ENCODE results near the gene TMA7B.
A peak's percentile ranks its signal among the peaks of the same experiment; 100 is the strongest.

The TMA7B gene

DNA sequence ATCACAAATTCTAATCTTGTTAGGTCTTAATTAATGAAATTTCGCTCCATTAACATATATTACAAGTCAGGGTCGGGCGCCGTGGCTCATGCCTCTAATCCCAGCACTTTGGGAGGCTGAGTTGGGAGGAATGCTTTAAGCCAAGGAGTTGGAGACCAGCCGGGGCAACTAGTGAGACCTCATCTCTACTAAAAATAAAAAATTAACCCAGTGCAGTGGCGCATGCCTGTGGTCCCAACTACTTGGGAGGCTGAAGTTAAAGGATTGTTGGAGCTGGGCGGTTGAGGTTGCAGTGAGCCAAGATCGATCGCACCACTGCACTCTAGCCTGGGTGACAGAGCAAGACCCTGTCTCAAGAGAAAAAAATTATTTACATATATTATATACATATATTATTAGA lies 1.9 kb downstream of the TMA7B start:
- Histone ChIP-seq H3K4me3 (ENCODE audit: low read length) (no peak overlapping the region), H4K20me1 (ENCODE audit: insufficient read depth, low read length) (no peaks in the 10 kb centered on the region), H3K4me2 (ENCODE audit: low read depth, low read length) (peak overlapping the region; percentile 50), H3K4me1 (ENCODE audit: low read length) (peaks cover 30% of the 10 kb centered on the region), H3F3A (ENCODE audit: insufficient read depth, low read length) (peaks cover 22% of the 10 kb centered on the region), H3K27me3 (replicated peaks; ENCODE audit: insufficient read depth, low read length) (no peaks in the 10 kb centered on the region), H3K9me2 (replicated peaks; ENCODE audit: insufficient read depth, low read length) (no peaks in the 10 kb centered on the region), H3K9ac (ENCODE audit: low read length) (no peak overlapping the region), H3K27ac (ENCODE audit: low read length) (peak overlapping the region; percentile 66; the same call in 1 of the 2 replicates), H3K79me2 (ENCODE audit: low read length) (no peaks in the 10 kb centered on the region), H3K9me3 (replicated peaks; ENCODE audit: insufficient read depth, low read length) (no peaks in the 10 kb centered on the region), H2AFZ (ENCODE audit: low read length) (no peak overlapping the region), H3K36me3 (replicated peaks; ENCODE audit: insufficient read depth, low read length) (no peaks in the 10 kb centered on the region)
- no peak for TF ChIP-seq EZH2 (optimal IDR thresholded peaks at IDR 0.05; ENCODE audit: low read depth, low read length)
- no peak for TF ChIP-seq EZH2phosphoT487 (IDR thresholded peaks at IDR 0.05; ENCODE audit: low read length)
- TF ChIP-seq, protein P1, sequence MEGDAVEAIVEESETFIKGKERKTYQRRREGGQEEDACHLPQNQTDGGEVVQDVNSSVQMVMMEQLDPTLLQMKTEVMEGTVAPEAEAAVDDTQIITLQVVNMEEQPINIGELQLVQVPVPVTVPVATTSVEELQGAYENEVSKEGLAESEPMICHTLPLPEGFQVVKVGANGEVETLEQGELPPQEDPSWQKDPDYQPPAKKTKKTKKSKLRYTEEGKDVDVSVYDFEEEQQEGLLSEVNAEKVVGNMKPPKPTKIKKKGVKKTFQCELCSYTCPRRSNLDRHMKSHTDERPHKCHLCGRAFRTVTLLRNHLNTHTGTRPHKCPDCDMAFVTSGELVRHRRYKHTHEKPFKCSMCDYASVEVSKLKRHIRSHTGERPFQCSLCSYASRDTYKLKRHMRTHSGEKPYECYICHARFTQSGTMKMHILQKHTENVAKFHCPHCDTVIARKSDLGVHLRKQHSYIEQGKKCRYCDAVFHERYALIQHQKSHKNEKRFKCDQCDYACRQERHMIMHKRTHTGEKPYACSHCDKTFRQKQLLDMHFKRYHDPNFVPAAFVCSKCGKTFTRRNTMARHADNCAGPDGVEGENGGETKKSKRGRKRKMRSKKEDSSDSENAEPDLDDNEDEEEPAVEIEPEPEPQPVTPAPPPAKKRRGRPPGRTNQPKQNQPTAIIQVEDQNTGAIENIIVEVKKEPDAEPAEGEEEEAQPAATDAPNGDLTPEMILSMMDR (IDR thresholded peaks at IDR 0.05; ENCODE audit: low read length) = no peak
- DNase-seq = no peak

DNA sequence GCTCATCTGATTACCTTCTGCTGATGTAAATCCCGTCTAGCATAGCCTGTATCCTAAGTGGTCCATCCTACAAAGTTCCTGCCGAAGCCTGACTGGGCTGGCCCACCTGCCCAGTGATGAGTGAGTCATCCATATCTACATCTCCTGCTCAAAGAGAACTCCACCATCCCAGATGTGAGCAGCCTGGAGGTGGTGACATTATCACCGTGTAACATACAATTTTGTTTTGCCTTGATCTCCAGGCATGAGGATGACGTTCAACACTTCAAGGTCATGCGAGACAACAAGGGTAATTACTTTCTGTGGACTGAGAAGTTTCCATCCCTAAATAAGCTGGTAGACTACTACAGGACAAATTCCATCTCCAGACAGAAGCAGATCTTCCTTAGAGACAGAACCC lies 5.6 kb downstream of the TMA7B start:
- no peaks in the 10 kb centered on the region for H3K79me2 ChIP-seq (ENCODE audit: low read length)
- H4K20me1 ChIP-seq (ENCODE audit: insufficient read depth, low read length) = no peaks in the 10 kb centered on the region
- H3K27me3 ChIP-seq (replicated peaks; ENCODE audit: insufficient read depth, low read length) = no peaks in the 10 kb centered on the region
- H3K9me3 ChIP-seq (replicated peaks; ENCODE audit: insufficient read depth, low read length) = no peaks in the 10 kb centered on the region
- no peak overlapping the region for H3K4me3 ChIP-seq (ENCODE audit: low read length)
- TF ChIP-seq EZH2phosphoT487 (IDR thresholded peaks at IDR 0.05; ENCODE audit: low read length) (no peak), EZH2 (optimal IDR thresholded peaks at IDR 0.05; ENCODE audit: low read depth, low read length) (no peak)
- TF ChIP-seq, protein P1 (IDR thresholded peaks at IDR 0.05; ENCODE audit: low read length) = no peak
- H3K4me1 ChIP-seq (ENCODE audit: low read length) = peaks cover 12% of the 10 kb centered on the region
- no peak overlapping the region for H3K4me2 ChIP-seq (ENCODE audit: low read depth, low read length)
- no peak overlapping the region for H2AFZ ChIP-seq (ENCODE audit: low read length)
- no peak overlapping the region for H3K9ac ChIP-seq (ENCODE audit: low read length)
- H3K36me3 ChIP-seq (replicated peaks; ENCODE audit: insufficient read depth, low read length) = no peaks in the 10 kb centered on the region
- H3K9me2 ChIP-seq (replicated peaks; ENCODE audit: insufficient read depth, low read length) = no peaks in the 10 kb centered on the region
- peaks cover 12% of the 10 kb centered on the region for H3F3A ChIP-seq (ENCODE audit: insufficient read depth, low read length)
- DNase-seq = no peak
- H3K27ac ChIP-seq (ENCODE audit: low read length) = no peak overlapping the region

DNA sequence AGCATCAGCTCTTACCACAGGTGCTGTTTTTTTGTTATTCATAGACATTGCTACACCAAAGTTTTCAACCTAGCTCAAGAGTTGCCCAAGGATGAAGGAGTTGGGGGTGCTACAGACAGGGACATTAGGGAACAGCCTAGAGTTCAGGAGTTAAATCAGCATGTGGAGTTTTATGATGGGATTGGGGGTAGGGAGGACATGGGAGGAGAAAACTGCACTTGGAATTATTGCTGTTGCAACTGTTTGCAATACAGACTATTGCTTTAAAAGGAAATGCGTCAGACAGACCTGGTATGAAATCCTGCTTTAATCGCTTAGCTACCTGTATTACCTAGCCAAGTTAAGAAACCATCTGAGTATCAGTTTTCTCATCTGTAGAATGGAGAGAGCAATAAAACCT lies 6.3 kb downstream of the TMA7B start:
- Histone ChIP-seq H3K36me3 (replicated peaks; ENCODE audit: insufficient read depth, low read length) (no peaks in the 10 kb centered on the region), H2AFZ (ENCODE audit: low read length) (no peak overlapping the region), H3K9ac (ENCODE audit: low read length) (no peak overlapping the region), H3K4me1 (ENCODE audit: low read length) (peaks cover 6% of the 10 kb centered on the region; the same call in 1 of the 2 replicates), H3K27ac (ENCODE audit: low read length) (no peak overlapping the region), H3K27me3 (replicated peaks; ENCODE audit: insufficient read depth, low read length) (no peaks in the 10 kb centered on the region), H3K4me2 (ENCODE audit: low read depth, low read length) (no peak overlapping the region), H3K9me3 (replicated peaks; ENCODE audit: insufficient read depth, low read length) (no peaks in the 10 kb centered on the region), H3K9me2 (replicated peaks; ENCODE audit: insufficient read depth, low read length) (no peaks in the 10 kb centered on the region), H3K4me3 (ENCODE audit: low read length) (no peak overlapping the region), H4K20me1 (ENCODE audit: insufficient read depth, low read length) (no peaks in the 10 kb centered on the region), H3K79me2 (ENCODE audit: low read length) (no peaks in the 10 kb centered on the region), H3F3A (ENCODE audit: insufficient read depth, low read length) (peaks cover 6% of the 10 kb centered on the region)
- DNase-seq = no peak
- TF ChIP-seq, protein P1 (IDR thresholded peaks at IDR 0.05; ENCODE audit: low read length) = no peak
- no peak for TF ChIP-seq EZH2phosphoT487 (IDR thresholded peaks at IDR 0.05; ENCODE audit: low read length)
- no peak for TF ChIP-seq EZH2 (optimal IDR thresholded peaks at IDR 0.05; ENCODE audit: low read depth, low read length)
